ENCODE results near the gene MRGPRE.

Gene MRGPRE

GRCh38 chr11:3207526-3208189 lies 24.6 kb downstream of the MRGPRE start:
- no peak for DNase-seq

DNA sequence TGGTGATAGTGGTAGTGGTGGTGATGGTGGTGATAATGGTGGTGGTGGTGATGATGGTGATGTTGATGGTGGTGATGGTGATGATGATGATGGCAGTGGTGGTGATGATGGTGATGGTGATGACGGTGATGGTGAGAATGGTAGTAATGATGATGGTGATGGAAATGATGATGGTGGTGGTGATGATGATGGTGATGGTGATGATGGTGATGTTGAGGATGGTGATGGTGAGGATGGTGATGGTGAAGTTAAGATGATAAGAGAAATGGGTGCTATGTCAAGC lies 25.4 kb downstream of the MRGPRE start:
- DNase-seq, result no peak

DNA sequence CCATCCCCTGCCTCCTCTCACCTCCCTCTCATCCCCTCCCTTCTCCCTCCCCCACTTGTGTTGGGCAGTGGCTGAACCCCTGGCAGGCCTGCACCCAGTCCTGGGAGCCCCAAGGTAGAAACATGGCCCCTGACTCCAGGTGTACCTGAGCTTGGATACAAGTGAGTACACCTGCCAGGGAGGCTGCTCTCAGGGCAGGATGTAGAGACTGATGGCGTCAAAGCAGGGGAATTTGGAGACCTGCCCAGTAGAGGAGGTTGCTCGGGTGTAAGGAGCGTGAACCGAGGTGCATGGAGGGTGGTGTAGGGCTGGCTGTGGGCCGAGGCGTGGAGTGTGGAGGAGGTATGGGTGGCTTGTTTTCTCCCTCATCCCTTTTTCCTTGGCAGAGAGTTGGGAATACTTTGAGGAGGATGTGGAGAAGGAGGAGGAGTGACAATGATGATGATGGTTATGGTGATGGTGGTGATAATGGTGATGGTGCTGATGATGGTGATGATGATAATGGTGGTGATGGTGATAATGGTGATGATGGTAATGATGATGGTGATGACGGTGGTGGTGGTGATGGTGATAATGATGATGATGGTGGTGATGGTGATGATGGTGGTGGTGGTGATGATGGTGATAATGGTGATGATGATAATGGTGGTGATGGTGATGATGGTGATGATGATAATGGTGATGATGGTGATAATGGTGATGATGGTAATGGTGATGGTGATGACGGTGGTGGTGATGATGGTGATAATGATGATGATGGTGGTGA lies 25.9 kb downstream of the MRGPRE start:
- DNase-seq, result no peak

GRCh38 chr11:3205261-3206155 lies 26.7 kb downstream of the MRGPRE start:
- DNase-seq, result no peak

DNA sequence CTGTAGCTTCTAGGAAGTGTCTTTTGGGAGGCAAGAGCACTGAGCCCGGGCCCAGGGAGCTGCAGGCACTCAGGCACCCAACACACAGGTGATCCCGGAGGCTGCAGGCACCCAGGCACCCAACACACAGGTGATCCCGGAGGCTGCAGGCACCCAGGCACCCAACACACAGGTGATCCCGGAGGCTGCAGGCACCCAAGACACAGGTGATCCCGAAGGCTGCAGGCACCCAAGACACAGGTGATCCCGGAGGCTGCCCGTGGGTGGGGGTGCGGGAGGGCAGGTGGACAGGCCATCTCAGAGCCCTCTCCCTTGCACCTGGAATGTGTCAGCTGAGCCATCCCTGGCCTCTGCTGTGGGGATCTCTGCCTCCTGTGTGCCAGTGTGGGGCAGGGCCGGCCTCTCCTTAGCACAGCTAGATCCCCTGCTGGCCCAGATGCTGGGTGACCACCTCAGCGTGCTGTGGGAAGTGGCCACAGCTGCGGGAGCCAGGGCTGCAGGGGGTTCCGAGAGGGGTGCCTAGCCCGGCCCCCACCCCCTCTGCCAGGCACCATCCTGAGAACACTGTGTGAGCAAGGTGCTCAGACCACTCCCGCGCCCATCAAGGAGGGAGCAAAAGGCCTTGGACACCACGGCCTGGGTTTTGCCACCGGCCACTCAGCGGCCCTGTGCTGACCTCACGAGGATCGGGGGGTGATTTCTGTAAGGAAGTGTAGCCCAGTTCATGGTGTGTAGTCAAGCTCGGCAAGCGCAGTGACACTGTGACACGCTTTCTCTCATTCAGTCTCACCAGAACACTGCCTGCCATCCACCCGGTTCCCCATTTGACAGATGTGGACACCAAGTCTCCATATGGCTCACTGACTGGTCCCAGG lies 27.8 kb downstream of the MRGPRE start:
- no peak for DNase-seq

DNA sequence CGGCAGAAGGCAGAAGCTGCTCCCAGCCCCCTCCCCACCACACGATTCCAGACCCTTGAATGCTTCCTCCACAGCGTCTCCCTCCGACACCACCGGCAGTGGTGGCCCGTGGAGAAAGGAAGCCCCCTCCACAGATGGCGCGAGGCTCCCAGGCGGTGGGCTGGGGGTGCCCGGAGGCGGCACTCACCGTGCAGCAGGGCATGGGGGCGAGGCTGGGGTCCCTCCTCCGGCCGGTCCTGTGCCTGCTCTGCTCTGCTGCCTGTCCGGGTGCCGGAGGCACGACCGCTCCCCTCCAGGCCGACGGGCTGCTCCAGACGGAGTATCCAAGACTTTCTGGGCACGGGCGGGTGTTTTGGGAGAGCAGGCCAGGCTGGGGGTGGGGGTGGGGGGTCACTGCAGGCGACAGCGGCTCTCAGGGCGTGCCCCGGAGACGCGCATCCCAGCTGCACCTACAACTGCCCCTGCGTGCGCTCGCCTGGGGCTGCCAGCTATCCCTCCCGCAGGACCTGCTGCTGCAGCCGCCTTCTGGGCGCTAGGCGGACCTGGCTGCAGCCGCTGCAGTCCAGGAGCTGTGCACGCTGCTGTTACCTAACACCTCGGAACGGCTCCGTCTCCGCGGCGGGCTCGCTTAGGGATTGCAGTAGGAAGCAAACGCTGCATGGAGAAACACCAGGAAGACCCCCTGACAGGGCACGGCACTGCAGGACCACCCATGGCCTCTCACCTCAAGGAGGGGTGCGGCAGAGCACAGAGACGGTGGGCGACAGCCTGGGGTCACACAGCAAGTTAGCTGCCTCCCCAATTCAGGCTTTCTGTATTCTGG lies 28.8 kb downstream of the MRGPRE start:
- no peak for DNase-seq

GRCh38 chr11:3202759-3203158 lies 29.5 kb downstream of the MRGPRE start:
- DNase-seq, result no peak

- DNase-seq, result no peak
Observed at GRCh38 chr11:3202305-3202704, 29.9 kb downstream of the MRGPRE start.

- DNase-seq, result no peak
Observed at GRCh38 chr11:3201677-3202181, 30.5 kb downstream of the MRGPRE start.

DNA sequence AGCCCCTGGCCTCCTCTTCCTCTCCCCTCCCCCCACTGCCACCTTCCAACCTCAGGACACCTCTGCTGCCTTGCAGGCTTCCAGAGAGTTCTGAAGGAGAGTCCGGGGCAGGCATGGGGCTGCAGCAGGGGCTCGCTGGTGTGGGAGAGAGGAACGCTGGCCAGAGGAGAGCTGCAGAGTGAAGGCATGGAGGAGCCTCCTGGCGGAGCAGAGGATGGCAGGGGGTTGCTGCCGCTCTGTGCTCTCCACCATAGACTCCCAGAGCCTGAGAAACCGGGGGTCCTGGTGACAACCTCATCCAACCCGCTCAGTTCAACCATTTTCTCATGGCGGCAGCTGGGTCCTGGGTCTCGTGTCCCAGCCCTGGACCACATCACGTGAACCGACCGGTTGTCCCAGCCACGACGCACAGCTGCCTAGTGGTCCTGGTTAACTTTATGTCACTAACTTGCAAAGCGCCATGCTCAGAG lies 31.1 kb downstream of the MRGPRE start:
- DNase-seq, result no peak

GRCh38 chr11:3200388-3201111 lies 31.7 kb downstream of the MRGPRE start:
- DNase-seq, result no peak

- no peak for DNase-seq
Observed at GRCh38 chr11:3199537-3200295, 32.5 kb downstream of the MRGPRE start.

DNA sequence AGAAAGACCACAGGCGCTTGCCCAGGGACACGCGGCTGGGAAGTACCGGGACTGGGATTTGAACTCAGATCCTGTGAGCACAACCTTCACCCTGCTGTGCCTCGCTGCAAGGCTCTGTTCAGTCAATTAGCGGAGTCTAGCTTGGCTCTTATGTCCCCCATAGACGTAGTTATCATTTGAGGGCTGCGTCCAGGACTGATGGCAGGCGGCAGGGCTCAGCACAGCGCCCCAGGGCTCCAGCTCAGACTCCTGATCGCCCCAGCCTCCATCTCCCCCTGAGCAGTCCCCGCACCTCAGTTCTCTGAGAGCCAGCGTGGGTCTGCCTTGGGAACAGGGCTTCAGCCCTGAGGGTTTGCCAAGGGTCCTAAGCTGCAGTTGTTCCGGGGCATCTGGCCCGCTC lies 33.4 kb downstream of the MRGPRE start:
- no peak for DNase-seq

GRCh38 chr11:3197878-3198528 lies 34.2 kb downstream of the MRGPRE start:
- DNase-seq, result no peak

DNA sequence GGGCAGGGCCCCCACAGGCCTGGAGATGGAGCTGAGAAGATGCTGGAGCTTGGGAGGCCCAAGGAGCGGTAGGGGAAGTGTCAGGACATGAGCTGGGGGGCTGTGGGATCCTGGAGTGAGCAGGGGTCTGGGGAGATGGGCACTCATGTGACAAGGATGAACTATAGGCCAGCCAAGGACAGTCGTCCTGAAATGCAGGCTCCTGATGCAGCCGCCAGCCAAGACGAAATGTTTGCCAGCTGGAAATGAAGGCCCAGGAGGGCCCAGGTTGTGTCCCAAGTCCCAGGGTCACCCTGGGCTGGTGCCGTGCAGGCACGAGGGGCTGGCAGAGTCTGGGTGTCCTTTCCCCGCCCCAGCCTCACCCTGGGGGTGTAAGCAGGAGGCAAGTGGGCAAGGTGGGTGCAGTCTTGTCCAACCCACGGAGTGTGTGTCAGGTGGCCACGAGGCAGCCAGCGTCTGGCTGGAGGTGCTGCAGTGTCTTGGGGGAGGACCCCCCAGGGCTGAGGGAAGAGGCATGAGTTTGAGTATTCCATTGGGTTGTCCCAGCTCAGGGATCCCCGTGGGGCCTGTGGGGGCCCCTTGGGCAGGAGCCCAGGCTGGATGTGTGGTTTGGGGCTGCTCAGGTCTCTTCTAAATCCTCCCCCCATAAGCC lies 35.0 kb downstream of the MRGPRE start:
- no peak for DNase-seq

DNA sequence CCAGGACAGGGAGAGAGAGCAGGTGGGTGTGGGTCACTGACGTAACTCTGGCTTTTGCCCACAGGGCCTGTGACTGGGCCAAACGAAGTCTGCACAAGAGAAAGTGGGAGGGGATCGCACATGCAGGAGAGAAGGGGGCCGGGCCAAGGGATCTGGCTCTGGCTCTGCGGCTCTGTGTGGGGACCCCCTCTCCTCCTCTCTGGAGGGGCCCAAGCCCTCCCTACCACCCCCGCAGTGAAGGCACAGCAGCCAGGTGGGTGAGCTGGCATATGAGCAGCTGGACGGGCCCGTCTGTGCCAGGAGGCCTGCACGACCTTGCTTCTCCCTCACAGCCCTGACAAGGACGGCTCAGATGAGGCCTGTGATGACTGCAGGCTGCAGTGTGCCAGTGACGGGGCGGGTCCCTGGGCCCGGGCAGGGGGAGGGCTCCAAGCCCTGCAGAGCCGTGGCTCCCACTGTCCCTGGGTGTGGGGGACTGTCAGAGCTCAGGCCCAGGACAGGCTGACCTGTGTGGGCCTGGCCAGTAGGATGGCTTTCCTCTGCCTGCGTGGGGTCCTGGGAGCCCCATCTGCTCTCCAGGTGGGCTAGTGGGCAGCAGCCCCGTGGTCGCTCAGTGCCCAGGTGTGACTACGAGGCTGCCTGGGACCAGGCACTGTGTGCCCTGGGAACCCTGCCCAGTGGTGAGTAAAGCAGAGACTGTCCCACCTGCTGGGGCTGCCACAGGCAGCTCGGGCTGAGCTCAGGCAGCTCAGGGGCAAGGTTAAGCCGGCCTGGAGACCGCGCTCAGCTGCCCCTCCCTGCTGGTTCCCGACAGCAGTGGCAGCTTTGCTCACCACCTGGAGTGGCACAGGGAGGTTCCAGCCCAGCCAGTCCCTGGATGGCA lies 35.8 kb downstream of the MRGPRE start:
- no peak for DNase-seq

DNA sequence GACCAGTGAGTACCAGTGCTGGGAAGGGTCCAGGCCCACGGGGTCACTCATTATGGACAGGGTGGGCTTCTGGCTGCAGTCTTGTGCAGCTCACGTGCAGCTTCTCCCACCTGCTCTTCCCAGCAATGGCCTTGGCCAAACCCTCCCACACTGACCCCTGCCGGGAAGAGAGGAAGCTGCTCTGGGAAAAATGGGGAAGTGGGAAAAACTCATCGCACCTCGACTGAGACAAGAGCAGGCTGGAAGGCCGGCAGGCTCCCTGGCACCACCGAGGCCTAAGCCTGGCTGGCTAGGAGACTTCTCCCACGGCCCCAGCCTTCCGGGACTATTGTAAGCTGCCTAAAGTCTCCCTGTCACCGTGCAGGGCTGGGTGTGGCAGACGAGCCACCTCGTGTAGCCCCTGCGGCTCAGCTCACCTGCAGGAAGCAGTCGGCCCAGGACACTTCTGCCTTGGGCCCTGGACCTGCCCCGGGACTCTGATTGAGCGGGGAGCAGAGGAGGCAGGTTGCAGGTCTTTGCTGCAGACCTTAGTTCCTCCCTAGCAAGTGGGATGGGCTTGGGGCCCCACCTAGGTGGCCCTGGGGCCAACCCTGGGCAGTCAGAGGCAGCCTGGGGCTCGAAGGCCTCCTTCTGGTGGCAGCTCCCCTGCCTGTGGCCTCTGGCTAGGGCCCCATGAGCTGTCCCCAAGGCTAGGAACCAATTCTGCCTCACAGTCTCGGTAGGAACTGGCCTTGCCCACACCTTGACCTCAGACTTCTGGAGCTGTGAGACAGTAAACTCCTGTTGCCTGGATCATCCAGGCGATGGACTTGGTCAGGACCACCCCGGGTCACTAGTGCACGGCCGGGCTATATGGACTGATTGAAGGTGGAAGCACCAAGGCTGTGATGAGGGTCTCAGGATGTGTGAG lies 36.7 kb downstream of the MRGPRE start:
- no peak for DNase-seq

All from Kasumi-1 (cell line).